Keratinocyte (primary cell): Measurements from ENCODE around the gene ARHGAP22. TPM values are rescaled to one million over a fixed set of nuclear protein-coding genes. Genes with fewer than 3 reads are reported as not detected.

Experiments used
- DNase-seq: peaks from one replicate; pipeline ENCODE4 v3.0.0-alpha.2; 2011; ENCODE audit warnings: low read depth, missing footprints, low spot score
- FAIRE-seq: peaks from 2 replicates; lab custom pipeline; 2011; peaks lifted over from hg19 to GRCh38; lab: Jason Lieb, UNC
- H2AFZ ChIP-seq: 2 replicates; pipeline ENCODE4 v1.6.0; 2012; ENCODE audit warnings: low read length, control low read depth, inconsistent platforms; ENCODE audit not compliant: control insufficient read depth
- H3K27ac ChIP-seq: 2 replicates; pipeline ENCODE4 v1.5.1; 2011; ENCODE audit warnings: low read length; ENCODE audit not compliant: control insufficient read depth, insufficient read depth
- H3K27me3 ChIP-seq: 3 replicates; pipeline ENCODE4 v1.6.0; 2011; ENCODE audit warnings: low read length; ENCODE audit not compliant: control insufficient read depth, insufficient read depth; ENCODE audit errors: extremely low read depth
- H3K36me3 ChIP-seq, 2 experiments: 2 replicates in 1 of 2; 3 replicates in 1 of 2; pipeline ENCODE4 v1.5.1; 2011; ENCODE audit warnings: low read length in 2 of 2, mild to moderate bottlenecking in 1 of 2; ENCODE audit not compliant: control insufficient read depth in 2 of 2, insufficient read depth in 2 of 2; ENCODE audit errors: extremely low read depth in 1 of 2
- H3K4me1 ChIP-seq: 3 replicates; pipeline ENCODE4 v1.5.1; 2011; ENCODE audit warnings: low read length; ENCODE audit not compliant: control insufficient read depth, insufficient read depth; ENCODE audit errors: extremely low read depth
- H3K4me2 ChIP-seq: 3 replicates; pipeline ENCODE4 v1.6.0; 2011; ENCODE audit warnings: low read depth, low read length; ENCODE audit not compliant: control insufficient read depth, insufficient read depth; ENCODE audit errors: extremely low read depth
- H3K4me3 ChIP-seq, 3 experiments: fragments of 200-600 bp in 1 of 3; sonication (generic) in 1 of 3; 2 replicates in 2 of 3; 3 replicates in 1 of 3; pipeline ENCODE4 v1.5.1; 2011 to 2016; ENCODE audit warnings: low read length in 3 of 3, mild to moderate bottlenecking in 3 of 3, control low read depth in 2 of 3, inconsistent platforms in 1 of 3, low read depth in 1 of 3, mixed read lengths in 1 of 3, mixed run types in 1 of 3, moderate library complexity in 1 of 3; ENCODE audit not compliant: control insufficient read depth in 2 of 3, insufficient read depth in 2 of 3; ENCODE audit errors: extremely low read depth in 1 of 3
- H3K79me2 ChIP-seq: 2 replicates; pipeline ENCODE4 v1.6.0; 2012; ENCODE audit warnings: low read length; ENCODE audit not compliant: control insufficient read depth, insufficient read depth
- H3K9ac ChIP-seq: 3 replicates; pipeline ENCODE4 v1.6.0; 2011; ENCODE audit warnings: low read length; ENCODE audit not compliant: control insufficient read depth, insufficient read depth; ENCODE audit errors: extremely low read depth
- H3K9me1 ChIP-seq: 3 replicates; pipeline ENCODE4 v1.6.0; 2011; ENCODE audit warnings: low read length; ENCODE audit not compliant: control insufficient read depth, insufficient read depth; ENCODE audit errors: extremely low read depth
- H3K9me3 ChIP-seq: 2 replicates; pipeline ENCODE4 v1.5.1; 2012; ENCODE audit warnings: low read depth, low read length; ENCODE audit not compliant: control insufficient read depth
- H4K20me1 ChIP-seq: 3 replicates; pipeline ENCODE4 v1.6.0; 2011; ENCODE audit warnings: low read length; ENCODE audit not compliant: control insufficient read depth, insufficient read depth; ENCODE audit errors: extremely low read depth
- EZH2 ChIP-seq: IDR thresholded peaks from one replicate; pipeline ENCODE4 v1.6.1; 2012; ENCODE audit warnings: inconsistent platforms, mild to moderate bottlenecking, low read length, moderate library complexity
- dilution Hi-C: fragments of 300-500 bp; cut with MboI; formaldehyde crosslinking; loops from one replicate; pipeline ENCODE4 v1.7.0; 2020; ENCODE audit warnings: low sequenced_read_pairs; ENCODE audit not compliant: extremely low pct_ligation_motif_present
- polyA plus RNA-seq, 5 experiments: library from polyadenylated mRNA; depleted of rRNA in 3 of 5; stranded (reverse) in 3 of 5; stranded (forward) in 1 of 5; unstranded in 1 of 5; fragments of >200 nt; gene quantifications; 1 replicate in 1 of 5; 2 replicates in 3 of 5; 3 replicates in 1 of 5; pipeline versions ENCODE4 v1.2.1 to v1.2.3, GENCODE V29; 2011 to 2012; ENCODE audit warnings: missing spikeins in 2 of 5, low read depth in 1 of 5, low replicate concordance in 1 of 5
- TF ChIP-seq, protein P1 (sequence below), 3 experiments: IDR thresholded peaks in 1 of 3; conservative IDR thresholded peaks in 1 of 3; optimal IDR thresholded peaks in 1 of 3; 2 replicates in 2 of 3; 3 replicates in 1 of 3; pipeline versions ENCODE3 to v1.5.1; 2011; ENCODE audit warnings: low read length in 3 of 3, mild to moderate bottlenecking in 3 of 3, moderate library complexity in 2 of 3, control low read depth in 1 of 3, inconsistent platforms in 1 of 3; ENCODE audit not compliant: insufficient read depth in 2 of 3; ENCODE audit errors: extremely low read depth in 1 of 3

Gene ARHGAP22
- polyA plus RNA-seq, 1 donor (not counting 4 experiments of a cell fraction or from before 2014, with no cell fraction given), result 4.9 TPM

DNA sequence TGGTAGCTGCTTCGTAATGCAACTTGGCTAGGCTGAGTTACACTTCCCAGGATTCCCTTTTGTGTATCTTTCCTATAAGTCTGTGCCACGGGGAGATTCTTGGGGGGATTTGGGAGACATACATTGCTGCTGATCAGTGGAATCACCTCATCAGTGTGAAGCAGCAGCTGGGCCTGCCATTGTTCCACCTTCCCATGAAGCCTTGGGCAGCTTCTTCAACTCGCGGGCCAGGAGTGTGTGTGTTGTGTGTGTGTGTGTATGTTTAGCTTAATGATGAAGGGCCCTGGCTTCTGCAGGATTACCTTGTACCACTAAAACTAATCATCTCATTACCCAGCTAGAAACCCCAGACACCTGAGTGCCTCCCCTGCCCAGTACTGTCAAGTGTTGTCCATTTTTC is 33.3 kb upstream of the ARHGAP22 start:
- no peaks in the 10 kb centered on the region for H3K9me1 ChIP-seq
- H3K36me3 ChIP-seq, result no peaks in the 10 kb centered on the region
- no peak overlapping the region for H3K9ac ChIP-seq
- H3K4me3 ChIP-seq, result no peak overlapping the region
- H2AFZ ChIP-seq, result no peak overlapping the region
- H3K4me2 ChIP-seq, result no peak overlapping the region
- no peaks in the 10 kb centered on the region for H3K79me2 ChIP-seq
- no peak for FAIRE-seq
- H3K27ac ChIP-seq, result no peak overlapping the region
- TF ChIP-seq, protein P1, sequence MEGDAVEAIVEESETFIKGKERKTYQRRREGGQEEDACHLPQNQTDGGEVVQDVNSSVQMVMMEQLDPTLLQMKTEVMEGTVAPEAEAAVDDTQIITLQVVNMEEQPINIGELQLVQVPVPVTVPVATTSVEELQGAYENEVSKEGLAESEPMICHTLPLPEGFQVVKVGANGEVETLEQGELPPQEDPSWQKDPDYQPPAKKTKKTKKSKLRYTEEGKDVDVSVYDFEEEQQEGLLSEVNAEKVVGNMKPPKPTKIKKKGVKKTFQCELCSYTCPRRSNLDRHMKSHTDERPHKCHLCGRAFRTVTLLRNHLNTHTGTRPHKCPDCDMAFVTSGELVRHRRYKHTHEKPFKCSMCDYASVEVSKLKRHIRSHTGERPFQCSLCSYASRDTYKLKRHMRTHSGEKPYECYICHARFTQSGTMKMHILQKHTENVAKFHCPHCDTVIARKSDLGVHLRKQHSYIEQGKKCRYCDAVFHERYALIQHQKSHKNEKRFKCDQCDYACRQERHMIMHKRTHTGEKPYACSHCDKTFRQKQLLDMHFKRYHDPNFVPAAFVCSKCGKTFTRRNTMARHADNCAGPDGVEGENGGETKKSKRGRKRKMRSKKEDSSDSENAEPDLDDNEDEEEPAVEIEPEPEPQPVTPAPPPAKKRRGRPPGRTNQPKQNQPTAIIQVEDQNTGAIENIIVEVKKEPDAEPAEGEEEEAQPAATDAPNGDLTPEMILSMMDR (optimal IDR thresholded peaks at IDR 0.05 in 1 of 3, IDR thresholded peaks at IDR 0.05 in 1 of 3, conservative IDR thresholded peaks at IDR 0.05 in 1 of 3; ENCODE audit: extremely low read depth in 1 of 3, insufficient read depth in 2 of 3, low read length in 3 of 3), result no peak
- no peak for TF ChIP-seq EZH2
- H3K27me3 ChIP-seq, result peaks cover 2% of the 10 kb centered on the region
- no peaks in the 10 kb centered on the region for H3K9me3 ChIP-seq
- no peak for DNase-seq
- dilution Hi-C loops, result no loop called here
- H3K4me1 ChIP-seq, result no peaks in the 10 kb centered on the region
- H4K20me1 ChIP-seq, result no peaks in the 10 kb centered on the region

DNA sequence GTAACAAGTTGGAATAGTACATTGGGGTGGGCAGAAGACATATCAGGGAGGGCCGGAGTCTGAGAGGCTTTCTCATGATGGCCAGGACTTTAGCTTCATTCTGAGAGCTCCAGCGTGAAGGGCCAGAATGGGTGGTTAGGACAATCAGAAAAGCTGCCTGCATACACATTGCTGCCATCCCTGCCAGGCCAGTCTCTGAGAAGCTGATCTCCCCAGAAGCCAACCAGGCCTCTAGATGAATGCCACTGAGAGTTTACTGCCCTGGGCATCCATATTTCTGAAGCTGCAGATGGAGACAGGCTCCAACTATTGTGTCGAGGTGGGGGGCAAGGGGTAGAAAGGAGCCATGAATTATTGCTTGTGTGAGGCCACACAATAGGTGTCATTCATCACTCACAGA is 32.0 kb upstream of the ARHGAP22 start:
- H3K9me3 ChIP-seq, result no peaks in the 10 kb centered on the region
- H3K9me1 ChIP-seq, result no peaks in the 10 kb centered on the region
- no peaks in the 10 kb centered on the region for H3K79me2 ChIP-seq
- TF ChIP-seq, protein P1 (optimal IDR thresholded peaks at IDR 0.05 in 1 of 3, IDR thresholded peaks at IDR 0.05 in 1 of 3, conservative IDR thresholded peaks at IDR 0.05 in 1 of 3; ENCODE audit: extremely low read depth in 1 of 3, insufficient read depth in 2 of 3, low read length in 3 of 3), result no peak
- no peak for TF ChIP-seq EZH2
- H4K20me1 ChIP-seq, result no peaks in the 10 kb centered on the region
- no peak overlapping the region for H3K9ac ChIP-seq
- FAIRE-seq, result no peak
- no peak overlapping the region for H3K4me2 ChIP-seq
- DNase-seq, result no peak
- dilution Hi-C loops, result no loop called here
- no peaks in the 10 kb centered on the region for H3K4me1 ChIP-seq
- no peak overlapping the region for H3K27ac ChIP-seq
- H2AFZ ChIP-seq, result no peak overlapping the region
- H3K4me3 ChIP-seq, result no peak overlapping the region
- H3K36me3 ChIP-seq, result no peaks in the 10 kb centered on the region
- peaks cover 10% of the 10 kb centered on the region for H3K27me3 ChIP-seq
